Psoas muscle (tissue), 8 donors: ENCODE results near the gene CHCHD3. TPM values are rescaled to one million over a fixed set of nuclear protein-coding genes. Genes with fewer than 3 reads are reported as not detected.
"Not testable (repeated sequence)": the region's sequence is repeated elsewhere in the genome, so short reads cannot be mapped to it uniquely, and the experiment has no call there.

Experiments used
- ATAC-seq, 4 donors: fragments of 200-7000 bp; cut with Tn5 transposase; one replicate each; pipeline ENCODE4 v1.9.1; 2020; ENCODE audit warnings: moderate library complexity in 3 of 4, mild to moderate bottlenecking in 2 of 4
- DNase-seq, 2 donors: peaks; one replicate each; pipeline ENCODE4 v3.0.0-alpha.2; 2020
- H3K27ac ChIP-seq: fragments of 200-600 bp; one replicate; pipeline ENCODE4 v1.8.0; 2022
- H3K27me3 ChIP-seq, 3 donors: fragments of 200-600 bp in 1 of 3; one replicate each; pipeline versions ENCODE4 v1.6.1 to v1.8.0; 2013 to 2022; ENCODE audit warnings: low read length in 2 of 3, mild to moderate bottlenecking in 2 of 3, moderate library complexity in 1 of 3; ENCODE audit not compliant: insufficient read depth in 3 of 3
- H3K36me3 ChIP-seq, 2 donors: fragments of 200-600 bp in 1 of 2; one replicate each; pipeline versions ENCODE4 v1.6.1 to v1.8.0; 2013 to 2022; ENCODE audit warnings: low read depth in 1 of 2, mild to moderate bottlenecking in 1 of 2, moderate library complexity in 1 of 2; ENCODE audit not compliant: insufficient read depth in 1 of 2
- H3K4me1 ChIP-seq: fragments of 200-600 bp; one replicate; pipeline ENCODE4 v1.8.0; 2022
- H3K4me3 ChIP-seq: fragments of 200-600 bp; one replicate; pipeline ENCODE4 v1.8.0; 2022; ENCODE audit warnings: mild to moderate bottlenecking
- H3K9me3 ChIP-seq: fragments of 200-600 bp; one replicate; pipeline ENCODE4 v1.8.0; 2022
- CTCF ChIP-seq: fragments of 200-600 bp; IDR thresholded peaks from one replicate; pipeline ENCODE4 v1.8.0; 2022; ENCODE audit warnings: antibody characterized with exemption
- WGBS, 3 donors: extraction: QIAGEN DNeasy Blood & Tissue Kit; methylation state at CpG; one replicate each; pipeline versions ENCODE4 v1.1.6 to v1.1.7; 2013; 5-methylcytosine and 5-hydroxymethylcytosine counted together
- intact Hi-C, 2 donors: fragments of 100-400 bp; cut with DNase I; formaldehyde crosslinking; loops; one replicate each; pipeline versions ENCODE4 v1.11.0 to v1.14.2; 2022
- polyA plus RNA-seq, 3 donors: library from polyadenylated mRNA; stranded (reverse); fragments of 200-250 nt; gene quantifications; one replicate each; pipeline ENCODE4 v1.2.3, GENCODE V29; 2013
- total RNA-seq, 4 donors: library from RNA; stranded (reverse); fragmentation: NEBNext Ultra II Directional in 2 of 4; extraction: Animal tissue kit (Norgen Biotek cat#: 25700) in 2 of 4; gene quantifications; one replicate each; pipeline versions ENCODE4 v1.2.1 to v1.2.4, GENCODE V29; 2021 to 2023
- donor health status: healthy with polysubstance abuse.
- donor health status: DM: no; HTN: no; CAD: no; lungs with moderate emphysema.
- donor health status: Bipolar disorder and iron deficiency.
- donor health status: healthy.
- donor health status: DM: yes; HTN: yes; CAD: no.
- donor health status: DM: no; HTN: no; CAD: no.
- donor health status: DM: no; HTN: no; CAD: no.
- donor health status: DM: yes; HTN: yes; CAD: no.

The CHCHD3 gene
- total and polyA plus RNA-seq, 7 donors: 129 to 206 (median 184) TPM

DNA sequence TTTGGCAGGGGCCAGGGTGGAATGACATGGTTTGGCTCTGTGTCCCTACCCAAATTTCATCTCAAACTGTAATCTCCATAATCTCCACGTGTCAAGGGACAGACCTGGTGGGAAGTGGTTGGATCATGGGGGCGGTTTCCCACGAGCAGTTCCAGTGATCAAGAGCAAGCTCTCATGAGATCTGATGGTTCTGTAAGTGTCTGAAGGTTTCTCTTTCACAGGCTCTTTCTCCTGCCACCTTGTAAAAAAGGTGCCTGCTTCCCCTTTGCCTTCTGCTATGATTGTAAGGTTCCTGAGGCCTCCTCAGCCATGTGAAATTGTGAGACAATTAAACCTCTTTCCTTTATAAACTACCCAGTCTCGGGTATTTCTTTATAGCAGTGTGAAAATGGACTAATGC, 188.3 kb downstream of the CHCHD3 start:
- Histone ChIP-seq H3K9me3 (no peaks in the 10 kb centered on the region), H3K4me3 (no peak overlapping the region), H3K36me3 (peaks cover 0 to 4% of the 10 kb centered on the region in 2 donors), H3K27ac (no peak overlapping the region), H3K4me1 (no peaks in the 10 kb centered on the region), H3K27me3 (no peaks in the 10 kb centered on the region)
- DNase-seq (no peak), ATAC-seq (no peak)
- TF ChIP-seq CTCF: no peak
- intact Hi-C loops: no loop called here
- 86 to 92% (median 88%) methylated on average over 4 of the region's 4 CpGs for WGBS, 3 donors

- H3K27ac ChIP-seq, DNase-seq, ATAC-seq, H3K9me3 ChIP-seq, H3K4me3 ChIP-seq, intact Hi-C loops, H3K27me3 ChIP-seq, H3K4me1 ChIP-seq, H3K36me3 ChIP-seq: not testable (repeated sequence)
- 95 to 100% (median 96%) methylated on average over 4 of the region's 4 CpGs for WGBS, 3 donors
These were observed 189.1 kb downstream of the CHCHD3 start for GRCh38 chr7:132892744-132893143.

GRCh38 chr7:132891554-132891953, 190.3 kb downstream of the CHCHD3 start:
- Histone ChIP-seq H3K4me1 (no peaks in the 10 kb centered on the region), H3K27me3 (no peaks in the 10 kb centered on the region), H3K27ac (no peak overlapping the region), H3K36me3 (no peaks in the 10 kb centered on the region), H3K4me3 (no peak overlapping the region), H3K9me3 (no peaks in the 10 kb centered on the region)
- intact Hi-C loops: no loop called here
- ATAC-seq (no peak), DNase-seq (no peak)
- no peak for TF ChIP-seq CTCF
- WGBS, 3 donors: 95 to 100% (median 97%) methylated on average over 3 of the region's 3 CpGs

- DNase-seq: no peak
- 87 to 89% (median 88%) methylated on average over 2 of the region's 2 CpGs for WGBS, 3 donors
- intact Hi-C loops: no loop called here
- Histone ChIP-seq H3K4me1 (peaks cover 17% of the 10 kb centered on the region), H3K27me3 (no peaks in the 10 kb centered on the region), H3K9me3 (no peaks in the 10 kb centered on the region), H3K27ac (no peak overlapping the region), H3K4me3 (no peak overlapping the region), H3K36me3 (peaks cover 0 to 5% of the 10 kb centered on the region in 2 donors)
- TF ChIP-seq CTCF: no peak
- no peak for ATAC-seq
These were observed 199.0 kb downstream of the CHCHD3 start for GRCh38 chr7:132882714-132883428.

DNA sequence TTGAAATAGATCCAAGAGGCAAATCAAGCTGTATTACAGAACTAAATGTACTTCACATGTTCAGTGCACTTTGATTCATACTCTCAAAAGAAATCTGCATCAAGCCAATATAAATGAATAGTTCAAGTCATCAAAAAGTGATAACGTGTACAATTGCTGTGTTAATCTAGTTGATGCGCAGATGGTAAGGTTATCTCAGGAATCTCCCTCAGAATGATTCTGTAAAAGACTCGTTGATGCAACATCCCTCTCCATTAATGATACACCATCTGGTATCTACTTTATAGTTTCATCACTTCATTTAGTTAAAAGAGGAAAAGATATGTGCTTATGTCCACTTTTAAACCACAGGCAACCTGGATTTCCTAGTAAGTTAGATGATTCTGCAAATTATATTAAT, 200.6 kb downstream of the CHCHD3 start:
- intact Hi-C loops: no loop called here
- no peaks in the 10 kb centered on the region for H3K27me3 ChIP-seq
- WGBS, 3 donors: 81 to 86% (median 83%) methylated on average over 3 of the region's 3 CpGs

More for the DNA sequence above, 200.6 kb downstream of the CHCHD3 start:
- no peak overlapping the region for H3K27ac ChIP-seq
- peaks cover 0 to 5% of the 10 kb centered on the region in 2 donors for H3K36me3 ChIP-seq
- DNase-seq (no peak), ATAC-seq (no peak)
- H3K4me1 ChIP-seq: peaks cover 23% of the 10 kb centered on the region
- H3K4me3 ChIP-seq: no peak overlapping the region
- H3K9me3 ChIP-seq: no peaks in the 10 kb centered on the region
- no peak for TF ChIP-seq CTCF
